HEK293 (cell line): Measurements from ENCODE around the gene MACF1.

Experiments used
- BCL11A ChIP-seq: fragments of 450-650 bp; formaldehyde crosslinking; IDR thresholded peaks from 2 replicates; pipeline ENCODE4 v1.5.1; 2016; ENCODE audit warnings: low read depth, missing biosample characterization, missing genetic modification characterization
- CTCF ChIP-seq: fragments of 450-650 bp; formaldehyde crosslinking; IDR thresholded peaks from 2 replicates; pipeline ENCODE4 v1.5.1; 2016; ENCODE audit warnings: missing biosample characterization, missing genetic modification characterization
- ZNF473 ChIP-seq: fragments of 450-650 bp; formaldehyde crosslinking; IDR thresholded peaks from 2 replicates; pipeline ENCODE4 v1.5.1; 2017; ENCODE audit warnings: missing biosample characterization, missing genetic modification characterization
- ZNF514 ChIP-seq: fragments of 450-650 bp; formaldehyde crosslinking; IDR thresholded peaks from 2 replicates; pipeline ENCODE4 v1.5.1; 2016; ENCODE audit warnings: missing biosample characterization, missing genetic modification characterization
- ZNF549 ChIP-seq: fragments of 450-650 bp; IDR thresholded peaks from 2 replicates; pipeline ENCODE4 v1.5.1; 2018; ENCODE audit warnings: missing biosample characterization, missing genetic modification characterization, mild to moderate bottlenecking, inconsistent platforms, moderate library complexity
- ZNF639 ChIP-seq: fragments of 450-650 bp; formaldehyde crosslinking; IDR thresholded peaks from 2 replicates; pipeline ENCODE4 v1.5.1; 2016; ENCODE audit warnings: missing biosample characterization, missing genetic modification characterization
- ZNF707 ChIP-seq: fragments of 450-650 bp; formaldehyde crosslinking; IDR thresholded peaks from 2 replicates; pipeline ENCODE4 v1.5.1; 2016; ENCODE audit warnings: missing biosample characterization, missing genetic modification characterization

GRCh38 chr1:39337067-39337466, 132.6 kb downstream of the MACF1 start:
- TF ChIP-seq ZNF549 (tag by site-specific recombination), result no peak
- TF ChIP-seq BCL11A, result no peak
- TF ChIP-seq ZNF473 (tag by site-specific recombination), result no peak
- no peak for TF ChIP-seq CTCF
- TF ChIP-seq ZNF514 (tag by site-specific recombination), result no peak
- no peak for TF ChIP-seq ZNF707 (tag by site-specific recombination)
- TF ChIP-seq ZNF639, result no peak
